Measurements from ENCODE around the gene MORN1.

The MORN1 gene

DNA sequence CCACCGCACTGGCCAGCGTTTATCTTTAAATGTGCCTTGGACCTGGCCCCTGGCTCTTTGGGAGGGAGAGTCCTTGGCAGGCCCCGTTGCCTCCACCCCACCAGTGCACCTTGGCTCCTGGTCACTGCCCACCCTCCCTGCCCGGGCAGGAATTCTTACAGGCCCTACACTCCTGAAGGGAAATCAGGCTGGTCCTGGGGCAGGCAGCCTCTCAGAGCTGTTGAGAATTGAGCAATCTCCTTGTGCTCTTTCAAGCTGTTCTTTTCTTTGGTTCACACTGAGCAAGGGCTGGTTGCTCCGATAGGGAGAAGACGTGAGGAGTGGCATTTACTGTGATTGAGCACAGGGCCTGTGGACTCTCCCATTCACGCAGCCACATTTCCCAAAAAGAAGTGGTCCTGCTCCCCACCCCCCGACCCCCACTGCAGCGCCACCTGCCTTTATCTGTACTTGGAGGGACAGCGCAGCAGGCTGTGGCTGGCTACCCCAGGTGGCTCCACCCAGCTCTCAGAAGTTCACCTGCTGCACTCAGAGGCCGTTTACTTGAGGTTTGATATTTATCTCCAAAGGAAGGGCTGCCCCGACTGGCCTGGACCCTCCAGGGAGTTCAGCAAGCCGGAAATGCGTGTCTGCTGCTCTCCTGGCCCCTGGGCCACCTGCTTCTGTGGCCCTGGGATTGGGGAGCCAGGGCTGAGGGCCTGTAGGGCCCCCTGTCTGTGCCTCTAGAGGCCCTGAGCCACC is 115.4 kb downstream of the MORN1 start:
- DNase-seq (ENCODE audit: low read depth, low spot score) = peak; percentile 48

DNA sequence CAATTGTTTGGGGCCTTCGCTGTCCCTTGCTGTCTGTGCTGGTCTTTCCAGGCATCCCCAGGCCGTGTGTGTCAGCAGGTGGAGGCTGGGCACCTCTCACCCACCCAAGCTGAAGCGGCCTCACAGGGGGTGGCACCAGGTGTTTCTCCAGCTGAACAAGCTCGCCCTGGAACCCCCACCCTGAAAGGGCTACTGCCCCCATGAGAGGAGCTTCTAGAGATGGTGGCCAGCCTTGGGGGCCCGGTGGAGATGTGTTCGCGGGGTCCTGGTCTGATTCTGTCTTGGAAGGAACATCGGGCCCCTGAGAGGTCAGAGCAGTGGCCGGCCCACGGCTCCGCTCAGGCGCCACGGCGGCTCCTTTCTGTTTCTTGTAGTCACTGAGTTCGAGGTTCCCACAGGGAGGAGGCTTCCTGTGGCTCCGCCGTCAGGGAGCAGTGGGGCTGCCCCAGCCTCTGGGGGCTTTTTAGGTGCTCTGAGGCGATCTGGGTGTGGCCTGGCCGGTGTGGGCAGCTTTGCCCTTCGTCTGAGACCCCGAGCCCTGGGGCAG is 116.4 kb downstream of the MORN1 start:
- DNase-seq (ENCODE audit: low read depth, low spot score) = no peak

DNA sequence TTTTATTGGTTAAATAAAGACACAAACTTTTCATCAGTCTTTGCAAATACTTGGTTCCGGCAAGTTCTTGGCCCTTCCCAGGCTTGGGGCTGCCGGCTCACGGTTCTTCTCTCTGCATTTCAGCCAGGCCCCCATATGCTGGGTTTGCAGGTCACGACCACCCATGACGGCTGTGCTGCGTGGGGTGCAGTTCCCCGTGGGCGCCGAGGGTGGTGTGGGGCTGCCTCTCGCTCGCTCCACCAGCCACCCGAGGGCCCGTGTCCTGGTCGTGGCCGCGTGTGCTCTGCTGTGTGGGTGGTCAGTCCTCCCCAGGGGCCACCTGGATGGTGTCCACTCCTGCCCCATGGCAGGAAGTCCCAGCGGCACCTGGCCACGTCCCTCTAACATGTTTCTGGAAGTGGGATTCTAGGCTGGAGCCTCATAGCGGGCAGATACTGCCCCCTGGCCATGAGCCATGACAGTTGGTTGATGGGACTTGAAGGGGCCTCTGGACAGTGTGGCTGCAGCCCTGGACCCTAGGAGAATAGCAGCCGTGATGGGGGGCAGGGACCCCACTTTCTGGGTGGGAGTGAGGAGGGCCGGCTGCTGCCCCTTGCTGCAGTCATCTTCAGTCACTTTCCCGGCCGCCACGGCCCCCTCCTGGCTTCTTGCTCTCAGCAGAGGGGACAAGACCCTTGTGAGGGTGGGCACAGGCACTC is 117.0 kb downstream of the MORN1 start:
- no peak for DNase-seq (ENCODE audit: low read depth, low spot score)

DNA sequence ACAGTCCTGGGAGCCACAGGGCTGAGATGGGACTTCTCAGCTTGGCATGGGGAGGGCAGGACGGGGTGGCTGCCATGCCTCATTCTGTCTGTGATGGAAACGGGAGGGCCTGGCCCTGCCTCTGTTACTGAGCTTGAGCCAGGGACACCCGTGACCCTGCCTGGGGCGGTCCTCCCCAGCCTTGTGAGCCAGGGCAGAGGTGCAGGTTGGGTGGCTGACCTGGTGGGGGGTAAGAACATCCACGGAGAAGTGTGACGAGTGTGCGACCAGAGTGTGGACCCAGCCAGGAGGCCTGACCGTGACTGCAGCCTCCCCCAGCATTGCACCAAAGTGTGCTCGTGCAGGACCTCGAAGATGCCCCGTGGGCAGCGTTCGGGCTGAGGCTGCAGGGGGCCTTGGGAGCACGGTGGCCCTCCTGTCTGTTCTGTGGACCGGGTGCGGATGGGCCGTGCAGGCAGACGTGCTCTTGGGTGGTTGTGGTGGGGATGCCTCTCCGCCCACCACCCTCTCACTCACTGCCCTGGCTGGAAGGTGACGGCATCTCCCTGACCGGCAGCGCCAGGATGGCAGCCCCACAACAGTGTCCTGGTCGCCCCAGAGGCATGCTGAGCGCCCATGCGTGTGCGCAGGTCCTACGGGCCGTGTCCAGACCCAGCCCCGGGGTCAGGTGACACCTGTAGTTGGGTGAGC is 117.8 kb downstream of the MORN1 start:
- DNase-seq (ENCODE audit: low read depth, low spot score) = no peak

- no peak for DNase-seq (ENCODE audit: low read depth, low spot score)
Observed at GRCh38 chr1:2272686-2273400, 118.5 kb downstream of the MORN1 start.

- DNase-seq (ENCODE audit: low read depth, low spot score) = peak; percentile 79
Observed at GRCh38 chr1:2271841-2272655, 119.3 kb downstream of the MORN1 start.

All from ELF-1 (cell line).